PC-9 (cell line): ENCODE results near the gene EXT2.

Source experiments
- EZH2 ChIP-seq: fragments of 200-600 bp; sonication (generic); IDR thresholded peaks from 2 replicates; pipeline ENCODE4 v1.8.0; 2017; ENCODE audit warnings: antibody characterized with exemption, low read depth
- TF ChIP-seq, protein P1 (sequence below): fragments of 200-600 bp; sonication (generic); conservative IDR thresholded peaks from 2 replicates; pipeline ENCODE4 v1.6.1; 2017; ENCODE audit warnings: mixed run types, antibody characterized with exemption, mild to moderate bottlenecking, moderate library complexity

DNA sequence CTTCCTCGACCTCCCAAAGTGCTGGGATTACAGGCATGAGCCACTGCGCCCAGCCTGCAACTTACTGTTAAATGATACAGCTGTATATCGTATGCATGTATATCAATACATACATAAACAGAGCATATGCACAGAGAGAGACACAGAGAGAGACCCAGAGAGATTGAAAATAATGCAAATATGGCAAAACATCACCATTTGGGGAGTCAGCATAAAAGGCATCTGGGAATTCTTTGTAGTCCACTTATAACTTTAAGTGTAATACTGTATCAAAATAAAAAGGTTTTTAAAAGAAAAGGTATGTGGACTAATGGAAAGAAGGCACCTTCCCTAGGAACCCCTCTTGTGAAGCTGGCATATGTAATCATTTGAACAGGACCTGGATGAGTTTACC, 192.7 kb downstream of the EXT2 start:
- TF ChIP-seq EZH2 = no peak
- TF ChIP-seq, protein P1, sequence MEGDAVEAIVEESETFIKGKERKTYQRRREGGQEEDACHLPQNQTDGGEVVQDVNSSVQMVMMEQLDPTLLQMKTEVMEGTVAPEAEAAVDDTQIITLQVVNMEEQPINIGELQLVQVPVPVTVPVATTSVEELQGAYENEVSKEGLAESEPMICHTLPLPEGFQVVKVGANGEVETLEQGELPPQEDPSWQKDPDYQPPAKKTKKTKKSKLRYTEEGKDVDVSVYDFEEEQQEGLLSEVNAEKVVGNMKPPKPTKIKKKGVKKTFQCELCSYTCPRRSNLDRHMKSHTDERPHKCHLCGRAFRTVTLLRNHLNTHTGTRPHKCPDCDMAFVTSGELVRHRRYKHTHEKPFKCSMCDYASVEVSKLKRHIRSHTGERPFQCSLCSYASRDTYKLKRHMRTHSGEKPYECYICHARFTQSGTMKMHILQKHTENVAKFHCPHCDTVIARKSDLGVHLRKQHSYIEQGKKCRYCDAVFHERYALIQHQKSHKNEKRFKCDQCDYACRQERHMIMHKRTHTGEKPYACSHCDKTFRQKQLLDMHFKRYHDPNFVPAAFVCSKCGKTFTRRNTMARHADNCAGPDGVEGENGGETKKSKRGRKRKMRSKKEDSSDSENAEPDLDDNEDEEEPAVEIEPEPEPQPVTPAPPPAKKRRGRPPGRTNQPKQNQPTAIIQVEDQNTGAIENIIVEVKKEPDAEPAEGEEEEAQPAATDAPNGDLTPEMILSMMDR = no peak
